B cell (primary cell): Measurements from ENCODE around the gene SLC5A10. TPM values are rescaled to one million over a fixed set of nuclear protein-coding genes. Genes with fewer than 3 reads are reported as not detected.
"Not testable (repeated sequence)": the region's sequence is repeated elsewhere in the genome, so short reads cannot be mapped to it uniquely, and the experiment has no call there.

ENCODE experiments used
- ATAC-seq: fragments of 200-7000 bp; cut with Tn5 transposase; one replicate; pipeline ENCODE4 v1.10.0; 2021; ENCODE audit warnings: low read depth, mild to moderate bottlenecking, moderate number of reproducible peaks, moderate library complexity
- CTCF ChIA-PET: fragments of 350-600 bp; sonication (Branson Sonifier 250); formaldehyde crosslinking; loops from one replicate; lab custom pipeline; 2021; ENCODE audit warnings: antibody characterized with exemption, inconsistent platforms; lab: Charles Lee
- POLR2A ChIA-PET: fragments of 350-600 bp; sonication (Branson Sonifier 250); formaldehyde crosslinking; loops from one replicate; lab custom pipeline; 2021; ENCODE audit warnings: antibody characterized with exemption; lab: Charles Lee
- DNase-seq: peaks from one replicate; pipeline ENCODE4 v3.0.0; 2013
- H2AFZ ChIP-seq: 2 replicates; pipeline ENCODE4 v1.6.1; 2012; ENCODE audit warnings: mild to moderate bottlenecking, low read depth, low read length; ENCODE audit not compliant: insufficient read depth, poor library complexity, severe bottlenecking
- H3K27ac ChIP-seq, 2 donors: 1 replicate in 1 of 2; 2 replicates in 1 of 2; pipeline ENCODE4 v1.5.1; 2012 to 2013; ENCODE audit warnings: low read length in 2 of 2, mild to moderate bottlenecking in 2 of 2, moderate library complexity in 1 of 2
- H3K27me3 ChIP-seq, 4 experiments: fragments of 200-600 bp in 1 of 4; sonication (generic) in 1 of 4; replicated peaks in 1 of 4; 1 replicate in 2 of 4; 2 replicates in 2 of 4; pipeline versions ENCODE4 v1.6.1 to v1.7.0; 2013 to 2016; ENCODE audit warnings: low read length in 3 of 4, mild to moderate bottlenecking in 2 of 4, mixed read lengths in 1 of 4, moderate library complexity in 1 of 4; ENCODE audit not compliant: insufficient read depth in 4 of 4, control insufficient read depth in 3 of 4; ENCODE audit errors: control extremely low read depth in 1 of 4
- H3K36me3 ChIP-seq, 2 experiments: replicated peaks in 1 of 2; 1 replicate in 1 of 2; 2 replicates in 1 of 2; pipeline versions ENCODE4 v1.6.1 to v1.7.1; 2013; ENCODE audit warnings: low read length in 1 of 2; ENCODE audit not compliant: insufficient read depth in 2 of 2, control insufficient read depth in 1 of 2; ENCODE audit errors: control extremely low read depth in 1 of 2, extremely low read depth in 1 of 2
- H3K4me1 ChIP-seq, 2 donors: fragments of 200-600 bp in 1 of 2; sonication (generic) in 1 of 2; 1 replicate in 1 of 2; 2 replicates in 1 of 2; pipeline versions ENCODE4 v1.5.1 to v1.6.1; 2013 to 2017; ENCODE audit warnings: low read length in 2 of 2; ENCODE audit not compliant: control insufficient read depth in 2 of 2, insufficient read depth in 2 of 2
- H3K4me2 ChIP-seq: replicated peaks from 2 replicates; pipeline ENCODE3; 2012; ENCODE audit warnings: mild to moderate bottlenecking, low read depth, low read length; ENCODE audit not compliant: poor library complexity, severe bottlenecking
- H3K4me3 ChIP-seq, 5 experiments: fragments of 200-600 bp in 1 of 5; sonication (generic) in 1 of 5; 1 replicate in 3 of 5; 2 replicates in 2 of 5; pipeline versions ENCODE4 v1.5.1 to v1.7.0; 2011 to 2016; ENCODE audit warnings: low read length in 4 of 5, mild to moderate bottlenecking in 4 of 5, low read depth in 2 of 5, control low read depth in 1 of 5, moderate library complexity in 1 of 5; ENCODE audit not compliant: insufficient read depth in 1 of 5; ENCODE audit errors: control extremely low read depth in 1 of 5, extremely low read depth in 1 of 5
- H3K79me2 ChIP-seq: fragments of 200-600 bp; sonication (generic); one replicate; pipeline ENCODE4 v1.6.0; 2016; ENCODE audit warnings: low read length; ENCODE audit not compliant: control insufficient read depth, insufficient read depth
- H3K9ac ChIP-seq: fragments of 200-600 bp; sonication (generic); 2 replicates; pipeline ENCODE4 v1.6.1; 2017; ENCODE audit warnings: mild to moderate bottlenecking, low read length, moderate library complexity
- H3K9me3 ChIP-seq, 3 donors: one replicate each; pipeline versions ENCODE4 v1.6.1 to v1.7.1; 2013; ENCODE audit warnings: low read length in 2 of 3; ENCODE audit not compliant: control insufficient read depth in 2 of 3, insufficient read depth in 1 of 3; ENCODE audit errors: control extremely low read depth in 1 of 3
- H4K20me1 ChIP-seq: 2 replicates; pipeline ENCODE4 v1.6.0; 2012; ENCODE audit warnings: mild to moderate bottlenecking, low read length; ENCODE audit not compliant: insufficient read depth, control insufficient read depth, poor library complexity, severe bottlenecking
- H3K27ac Mint-ChIP-seq: one replicate; pipeline ENCODE4 v1.8.0; 2021; ENCODE audit warnings: mixed read lengths
- H3K27me3 Mint-ChIP-seq: one replicate; pipeline ENCODE4 v1.8.0; 2021; ENCODE audit warnings: mixed read lengths
- H3K4me1 Mint-ChIP-seq: one replicate; pipeline ENCODE4 v1.8.0; 2021; ENCODE audit warnings: mixed read lengths
- H3K4me3 Mint-ChIP-seq: one replicate; pipeline ENCODE4 v1.8.0; 2021; ENCODE audit warnings: mixed read lengths
- H3K9me3 Mint-ChIP-seq: one replicate; pipeline ENCODE4 v1.8.0; 2022; ENCODE audit warnings: mixed read lengths; ENCODE audit not compliant: insufficient read depth
- EZH2 ChIP-seq: IDR thresholded peaks from 2 replicates; pipeline ENCODE4 v1.6.1; 2012; ENCODE audit warnings: borderline replicate concordance, low read depth, mild to moderate bottlenecking, moderate library complexity, low read length; ENCODE audit not compliant: insufficient read depth, poor library complexity, severe bottlenecking
- WGBS: methylation state at CpG from one replicate; pipeline ENCODE4 v1.1.5; 2013; ENCODE audit warnings: missing lambda C conversion rate; ENCODE audit not compliant: insufficient coverage; 5-methylcytosine and 5-hydroxymethylcytosine counted together
- intact Hi-C: fragments of 100-400 bp; cut with micrococcal nuclease; formaldehyde crosslinking; loops from one replicate; pipeline ENCODE4 v1.10.0; 2022
- polyA plus RNA-seq: library from polyadenylated mRNA; depleted of rRNA; stranded (reverse); fragments of >200 nt; gene quantifications from 2 replicates; pipeline ENCODE4 v1.2.3, GENCODE V29; 2012
- total RNA-seq, 2 donors: library from RNA; stranded (reverse); fragments of 120-200 nt in 1 of 2; gene quantifications; 1 replicate in 1 of 2; 2 replicates in 1 of 2; pipeline versions ENCODE4 v1.2.3 to v1.2.4, GENCODE V29; 2013 to 2022
- TF ChIP-seq, protein P1 (sequence below): fragments of 200-600 bp; IDR thresholded peaks from one replicate; pipeline ENCODE4 v1.8.0; 2022; ENCODE audit warnings: antibody characterized with exemption, mild to moderate bottlenecking

Gene SLC5A10
- total and polyA plus RNA-seq, 2 donors (not counting 1 experiment from before 2014, with no cell fraction given): not detected

DNA sequence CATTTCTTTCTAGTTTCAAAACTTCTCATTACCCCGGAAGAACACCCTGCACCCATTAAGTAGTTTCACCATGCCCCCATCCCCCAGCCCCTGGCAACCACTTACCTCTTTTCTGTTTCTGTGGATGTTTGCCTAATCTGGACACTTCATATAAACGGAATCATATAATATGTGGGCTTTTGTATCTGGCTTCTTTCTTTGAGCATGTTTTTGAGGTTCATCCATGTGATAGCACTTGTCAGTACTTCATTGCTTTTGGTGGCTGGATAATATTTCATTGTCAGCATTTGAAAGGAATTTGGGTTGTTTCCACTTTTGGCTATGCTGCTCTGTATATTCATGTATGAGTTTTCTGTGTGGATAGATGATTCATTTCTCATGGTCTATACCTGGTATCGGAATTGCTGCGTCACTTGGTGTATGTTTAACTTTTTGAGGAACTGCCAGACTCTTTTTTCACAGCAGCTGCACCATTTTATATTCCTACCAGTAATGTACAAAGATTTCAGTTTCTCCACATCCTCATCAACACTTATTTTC lies 30.0 kb upstream of the SLC5A10 start:
- H3K79me2 ChIP-seq: peaks cover 37% of the 10 kb centered on the region
- H2AFZ ChIP-seq: peak overlapping the region; percentile 5
- CTCF ChIA-PET: no interaction called here
- H3K4me3 ChIP-seq: peak overlapping the region in 1 of 5 experiments; percentile 24
- Mint-ChIP-seq H3K4me1 (peaks cover 57% of the 10 kb centered on the region), H3K27me3 (no peaks in the 10 kb centered on the region), H3K9me3 (no peaks in the 10 kb centered on the region), H3K27ac (peak overlapping the region; percentile 82), H3K4me3 (peak overlapping the region; percentile 72)
- no CpG with 5 or more reads among the region's 4 CpGs for WGBS
- H3K4me1 ChIP-seq: peaks cover 31 to 38% of the 10 kb centered on the region in 2 donors
- no peaks in the 10 kb centered on the region for H3K27me3 ChIP-seq
- intact Hi-C loops: no loop called here
- POLR2A ChIA-PET: no interaction called here
- no peaks in the 10 kb centered on the region for H4K20me1 ChIP-seq
- DNase-seq (peak; percentile 40), ATAC-seq (peak; percentile 51)
- H3K27ac ChIP-seq: peak overlapping the region in 1 of 2 donors; percentile 4
- peak overlapping the region; percentile 15 for H3K4me2 ChIP-seq
- H3K36me3 ChIP-seq: peaks cover 4 to 13% of the 10 kb centered on the region in 2 experiments
- H3K9ac ChIP-seq: peak overlapping the region; percentile 22
- H3K9me3 ChIP-seq: no peaks in the 10 kb centered on the region
- TF ChIP-seq, protein P1, sequence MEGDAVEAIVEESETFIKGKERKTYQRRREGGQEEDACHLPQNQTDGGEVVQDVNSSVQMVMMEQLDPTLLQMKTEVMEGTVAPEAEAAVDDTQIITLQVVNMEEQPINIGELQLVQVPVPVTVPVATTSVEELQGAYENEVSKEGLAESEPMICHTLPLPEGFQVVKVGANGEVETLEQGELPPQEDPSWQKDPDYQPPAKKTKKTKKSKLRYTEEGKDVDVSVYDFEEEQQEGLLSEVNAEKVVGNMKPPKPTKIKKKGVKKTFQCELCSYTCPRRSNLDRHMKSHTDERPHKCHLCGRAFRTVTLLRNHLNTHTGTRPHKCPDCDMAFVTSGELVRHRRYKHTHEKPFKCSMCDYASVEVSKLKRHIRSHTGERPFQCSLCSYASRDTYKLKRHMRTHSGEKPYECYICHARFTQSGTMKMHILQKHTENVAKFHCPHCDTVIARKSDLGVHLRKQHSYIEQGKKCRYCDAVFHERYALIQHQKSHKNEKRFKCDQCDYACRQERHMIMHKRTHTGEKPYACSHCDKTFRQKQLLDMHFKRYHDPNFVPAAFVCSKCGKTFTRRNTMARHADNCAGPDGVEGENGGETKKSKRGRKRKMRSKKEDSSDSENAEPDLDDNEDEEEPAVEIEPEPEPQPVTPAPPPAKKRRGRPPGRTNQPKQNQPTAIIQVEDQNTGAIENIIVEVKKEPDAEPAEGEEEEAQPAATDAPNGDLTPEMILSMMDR: no peak
- no peak for TF ChIP-seq EZH2

DNA sequence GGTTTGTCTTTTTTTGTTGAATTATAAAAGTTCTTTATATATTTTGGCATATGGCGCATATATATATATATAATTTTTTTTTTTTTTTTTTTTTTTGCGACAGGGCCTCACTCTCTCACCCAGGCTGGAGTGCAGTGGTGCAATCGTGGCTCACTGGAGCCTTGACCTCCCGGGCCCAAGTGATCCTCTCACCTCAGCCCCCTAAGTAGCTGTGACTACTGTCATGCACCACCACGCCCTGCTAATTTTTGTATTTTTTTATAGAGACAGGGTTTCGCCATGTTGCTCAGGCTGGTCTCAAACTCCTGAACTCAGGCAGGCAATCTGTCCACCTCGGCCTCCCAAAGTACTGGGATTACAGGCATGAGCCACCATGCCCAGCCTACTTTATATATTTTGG lies 29.4 kb upstream of the SLC5A10 start:
- POLR2A ChIA-PET, H3K4me3 ChIP-seq, H3K4me3 Mint-ChIP-seq, H3K27me3 ChIP-seq, DNase-seq, H3K9ac ChIP-seq, H4K20me1 ChIP-seq, H3K27me3 Mint-ChIP-seq, ATAC-seq, H3K9me3 ChIP-seq, H3K27ac ChIP-seq, H3K9me3 Mint-ChIP-seq, intact Hi-C loops, CTCF ChIA-PET, H3K27ac Mint-ChIP-seq: not testable (repeated sequence)
- H3K4me1 ChIP-seq: peaks cover 28 to 35% of the 10 kb centered on the region in 2 donors
- WGBS: 75% methylated on average over 3 of the region's 7 CpGs
- peaks cover 41% of the 10 kb centered on the region for H3K79me2 ChIP-seq
- peaks cover 6 to 16% of the 10 kb centered on the region in 2 experiments for H3K36me3 ChIP-seq
- peak overlapping the region; percentile 5 for H2AFZ ChIP-seq
- H3K4me2 ChIP-seq: peak overlapping the region; percentile 15
- H3K4me1 Mint-ChIP-seq: peaks cover 55% of the 10 kb centered on the region
